ENCODE results near the gene RNF224.

RNF224 gene

DNA sequence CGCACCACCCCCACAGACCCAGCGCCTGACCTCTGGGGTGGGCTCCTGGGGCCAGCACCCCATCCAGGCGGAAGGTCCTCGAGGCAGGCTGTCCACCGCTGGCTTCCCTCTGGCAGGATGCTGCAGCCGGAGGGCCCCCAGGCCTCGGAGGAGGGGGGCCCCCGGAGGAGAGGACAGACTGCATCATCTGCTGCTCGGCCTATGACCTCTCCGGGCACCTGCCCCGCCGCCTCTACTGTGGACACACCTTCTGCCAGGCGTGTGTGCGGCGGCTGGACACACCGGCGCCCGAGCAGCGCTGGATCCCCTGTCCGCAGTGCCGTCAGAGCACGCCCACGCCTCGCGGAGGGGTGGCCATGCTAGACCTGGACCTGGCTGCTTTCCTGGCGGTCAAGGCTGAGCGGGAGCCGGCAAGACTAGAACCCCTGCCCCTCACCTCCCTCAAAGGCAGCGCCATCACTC is 1.2 kb downstream of the RNF224 start:
- TF ChIP-seq, protein P1, sequence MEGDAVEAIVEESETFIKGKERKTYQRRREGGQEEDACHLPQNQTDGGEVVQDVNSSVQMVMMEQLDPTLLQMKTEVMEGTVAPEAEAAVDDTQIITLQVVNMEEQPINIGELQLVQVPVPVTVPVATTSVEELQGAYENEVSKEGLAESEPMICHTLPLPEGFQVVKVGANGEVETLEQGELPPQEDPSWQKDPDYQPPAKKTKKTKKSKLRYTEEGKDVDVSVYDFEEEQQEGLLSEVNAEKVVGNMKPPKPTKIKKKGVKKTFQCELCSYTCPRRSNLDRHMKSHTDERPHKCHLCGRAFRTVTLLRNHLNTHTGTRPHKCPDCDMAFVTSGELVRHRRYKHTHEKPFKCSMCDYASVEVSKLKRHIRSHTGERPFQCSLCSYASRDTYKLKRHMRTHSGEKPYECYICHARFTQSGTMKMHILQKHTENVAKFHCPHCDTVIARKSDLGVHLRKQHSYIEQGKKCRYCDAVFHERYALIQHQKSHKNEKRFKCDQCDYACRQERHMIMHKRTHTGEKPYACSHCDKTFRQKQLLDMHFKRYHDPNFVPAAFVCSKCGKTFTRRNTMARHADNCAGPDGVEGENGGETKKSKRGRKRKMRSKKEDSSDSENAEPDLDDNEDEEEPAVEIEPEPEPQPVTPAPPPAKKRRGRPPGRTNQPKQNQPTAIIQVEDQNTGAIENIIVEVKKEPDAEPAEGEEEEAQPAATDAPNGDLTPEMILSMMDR (IDR thresholded peaks at IDR 0.05; ENCODE audit: insufficient read depth, low read depth, low read length, missing control alignments), result no peak
- DNase-seq (ENCODE audit: low read depth), result no peak
- no peak overlapping the region for H3K4me3 ChIP-seq (ENCODE audit: low read length)

DNA sequence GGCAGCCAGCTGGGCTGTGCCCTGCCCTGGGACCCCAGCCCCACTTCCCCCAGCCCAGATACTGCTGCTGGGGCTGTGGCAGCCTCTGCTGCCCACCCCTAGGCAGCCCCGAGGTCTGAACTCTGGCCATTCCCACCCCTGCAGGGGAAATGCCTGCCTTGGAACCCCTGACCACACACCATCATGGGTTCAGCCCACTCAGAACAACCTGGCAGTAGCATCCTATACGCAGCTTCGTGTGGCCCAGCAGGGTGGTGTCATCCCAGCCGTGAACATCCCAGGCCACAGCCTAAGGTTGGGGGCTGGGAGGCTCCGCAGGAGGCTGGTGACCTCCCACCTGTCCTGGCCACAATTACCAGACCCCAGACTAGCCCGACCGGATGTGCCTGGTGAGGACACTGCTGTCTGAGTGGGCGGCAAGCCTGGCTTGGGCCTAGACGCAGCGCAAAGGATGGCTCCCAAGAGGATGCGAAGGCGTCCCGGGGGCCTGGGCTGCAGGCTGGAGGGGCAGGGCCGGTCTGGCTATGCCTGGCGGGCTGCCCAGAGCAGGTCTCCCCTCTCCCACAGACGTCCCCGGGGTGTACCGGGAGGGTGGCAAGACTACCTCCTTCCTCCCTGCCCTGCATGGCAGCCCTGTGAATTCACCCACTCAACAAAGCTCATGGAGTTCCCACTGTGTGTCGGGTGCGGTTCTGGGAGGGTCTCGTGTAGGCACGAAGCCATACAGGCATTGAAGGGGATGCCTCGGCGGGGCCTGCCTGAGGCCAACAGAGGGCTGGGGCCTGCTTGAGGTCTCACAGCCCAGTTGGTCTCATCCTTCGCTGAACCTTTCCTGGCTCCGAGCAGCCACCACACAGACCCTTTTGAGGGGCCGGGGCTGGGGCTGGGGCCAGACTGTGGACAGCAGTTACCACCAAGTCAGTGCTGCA is 1.9 kb downstream of the RNF224 start:
- TF ChIP-seq, protein P1 (IDR thresholded peaks at IDR 0.05; ENCODE audit: insufficient read depth, low read depth, low read length, missing control alignments), result no peak
- DNase-seq (ENCODE audit: low read depth), result no peak
- H3K4me3 ChIP-seq (ENCODE audit: low read length), result no peak overlapping the region

DNA sequence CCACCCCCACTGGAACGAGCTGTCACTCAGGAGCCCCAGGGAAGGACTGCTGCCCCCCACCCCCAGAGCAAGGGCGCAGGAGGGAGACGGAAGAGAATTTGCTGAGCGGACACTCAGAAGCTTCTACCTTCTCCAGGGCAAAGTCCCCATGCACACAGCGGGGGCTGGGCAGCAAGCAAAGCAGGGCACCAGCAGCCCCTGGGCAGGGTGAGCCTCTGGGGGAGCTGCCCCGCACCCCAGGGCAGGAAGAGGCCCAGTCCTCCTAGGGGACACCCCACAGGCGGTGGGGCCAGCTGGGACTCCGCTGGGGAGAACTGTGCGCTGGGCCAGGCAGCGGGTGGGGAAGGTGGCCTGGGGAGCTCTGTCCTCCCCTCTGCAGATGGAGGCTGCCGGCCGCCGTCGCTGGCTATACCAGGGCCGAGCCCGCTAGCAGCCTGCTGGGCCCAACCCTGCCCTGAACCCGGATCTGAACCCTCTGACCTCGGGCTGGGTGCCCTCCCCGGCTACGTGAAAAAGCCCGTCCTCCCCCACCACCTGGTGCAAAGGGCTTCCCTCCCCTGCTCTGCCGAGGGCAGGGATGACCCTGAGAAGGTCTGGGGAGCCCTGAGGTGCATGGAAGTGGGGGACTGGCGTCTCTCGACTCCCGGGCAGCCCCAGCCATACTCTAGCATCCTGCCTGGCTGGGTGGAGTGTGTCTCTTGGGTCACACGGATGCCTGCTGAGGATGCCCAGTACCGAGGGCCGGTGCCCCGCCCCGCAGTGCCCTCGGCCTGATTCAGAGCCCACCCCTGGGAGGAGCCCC is 2.8 kb downstream of the RNF224 start:
- TF ChIP-seq, protein P1 (IDR thresholded peaks at IDR 0.05; ENCODE audit: insufficient read depth, low read depth, low read length, missing control alignments), result no peak
- no peak for DNase-seq (ENCODE audit: low read depth)
- no peak overlapping the region for H3K4me3 ChIP-seq (ENCODE audit: low read length)

DNA sequence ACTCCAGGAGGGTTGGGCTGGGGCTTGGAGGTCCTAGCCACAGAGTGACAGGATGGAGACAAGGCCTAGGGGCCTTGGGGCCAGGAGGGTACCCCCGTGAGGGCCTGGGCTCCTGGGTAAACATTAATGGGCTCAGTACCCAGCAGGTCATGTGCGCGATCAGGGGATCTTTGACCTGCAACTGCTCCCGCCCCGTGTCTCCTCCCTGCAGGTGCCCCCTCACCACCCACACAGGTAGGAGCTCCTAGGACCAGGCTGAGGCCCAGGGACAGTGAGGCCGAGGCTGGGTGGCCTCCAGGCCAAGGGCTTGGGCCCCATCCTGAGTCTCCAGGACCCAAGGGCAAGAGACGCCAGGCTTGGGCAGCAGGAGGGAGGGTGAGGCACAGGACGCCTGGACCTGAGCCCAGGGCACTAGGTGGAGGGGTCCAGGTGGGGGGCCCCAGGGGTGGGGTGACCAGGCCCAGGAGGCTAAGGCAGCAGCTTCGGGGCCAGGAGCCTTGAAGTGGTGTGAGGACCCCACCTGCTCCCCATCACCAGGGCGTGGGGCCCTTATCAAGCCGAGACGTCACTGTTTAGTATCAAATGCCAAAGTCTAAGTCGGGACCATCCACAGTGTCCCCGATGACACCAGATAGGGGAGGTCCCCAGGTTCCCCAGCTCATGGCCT is 3.5 kb downstream of the RNF224 start, which contains the start of gene SLC34A3:
TSS of gene SLC34A3 (plus strand) at position 197 of the 667 bp plus-strand sequence. CDS start 802 bp downstream, outside the sequence.
- no peak for DNase-seq (ENCODE audit: low read depth)
- TF ChIP-seq, protein P1 (IDR thresholded peaks at IDR 0.05; ENCODE audit: insufficient read depth, low read depth, low read length, missing control alignments), result no peak
- H3K4me3 ChIP-seq (ENCODE audit: low read length), result no peak within 1 kb of the TSS

DNA sequence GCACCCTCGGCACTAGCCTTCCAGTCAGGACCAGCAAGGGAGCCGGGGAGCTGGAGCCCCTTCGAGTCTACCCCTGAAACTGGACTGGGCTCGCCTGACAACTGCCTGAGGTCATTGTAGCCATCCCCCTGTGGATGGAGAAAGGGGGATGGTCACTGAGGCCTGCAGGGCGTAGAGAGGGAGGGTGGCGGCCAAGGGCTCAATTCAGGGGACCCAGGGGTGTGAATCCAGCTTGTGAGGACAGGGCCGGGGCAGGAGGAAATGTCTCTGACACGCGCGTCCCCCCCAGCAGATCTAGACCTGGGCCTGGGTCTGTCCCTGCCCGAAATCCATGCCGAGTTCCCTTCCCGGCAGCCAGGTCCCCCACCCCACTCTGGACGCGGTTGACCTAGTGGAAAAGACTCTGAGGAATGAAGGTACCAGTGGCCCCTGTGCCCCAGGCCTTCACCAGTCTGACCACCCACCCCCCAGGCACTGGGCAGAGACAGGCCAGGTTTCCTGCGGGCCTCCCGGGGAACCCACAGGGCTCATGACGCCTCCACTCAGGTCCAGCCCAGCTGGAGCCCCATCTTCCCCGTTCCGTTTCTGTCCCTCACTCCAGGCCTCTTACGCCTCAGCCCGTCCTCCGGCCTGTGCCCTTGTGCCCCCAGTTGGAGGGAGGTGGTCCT is 4.2 kb downstream of the RNF224 start:
- H3K4me3 ChIP-seq (ENCODE audit: low read length), result no peak overlapping the region
- DNase-seq (ENCODE audit: low read depth), result no peak
- TF ChIP-seq, protein P1 (IDR thresholded peaks at IDR 0.05; ENCODE audit: insufficient read depth, low read depth, low read length, missing control alignments), result no peak

DNA sequence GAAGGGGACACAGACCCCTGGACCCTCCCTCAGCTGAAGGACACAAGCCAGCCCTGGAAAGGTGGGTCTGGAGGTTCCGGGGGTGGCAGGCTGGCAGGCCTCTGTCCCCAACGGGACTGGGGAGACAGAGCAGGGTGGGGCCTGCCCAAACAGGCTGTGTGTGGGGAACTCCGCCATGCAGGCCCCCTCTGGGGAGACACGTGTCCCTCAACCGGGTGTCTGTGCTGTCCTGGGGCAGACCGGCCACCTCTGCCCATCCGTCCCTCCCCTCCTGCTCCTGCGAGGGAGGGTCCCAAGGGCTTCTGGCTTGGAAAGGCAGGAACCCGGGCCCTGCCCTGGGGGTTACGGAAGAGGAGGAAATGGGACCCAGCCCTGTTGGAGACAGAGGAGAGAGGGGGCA is 4.8 kb downstream of the RNF224 start:
- TF ChIP-seq, protein P1 (IDR thresholded peaks at IDR 0.05; ENCODE audit: insufficient read depth, low read depth, low read length, missing control alignments), result no peak
- DNase-seq (ENCODE audit: low read depth), result no peak
- no peak overlapping the region for H3K4me3 ChIP-seq (ENCODE audit: low read length)

All from epithelial cell of esophagus (primary cell).